Superior temporal gyrus (tissue), 1 donor: Measurements from ENCODE around the gene ARID1B.
"Not testable (repeated sequence)": the region's sequence is repeated elsewhere in the genome, so short reads cannot be mapped to it uniquely, and the experiment has no call there.

Experiments used
- DNase-seq: peaks from one replicate; pipeline ENCODE4 v3.0.0-alpha.2; 2016; ENCODE audit errors: extremely low spot score

ARID1B gene

GRCh38 chr6:156961282-156961892 lies 184.2 kb downstream of the ARID1B start:
- no peak for DNase-seq

DNA sequence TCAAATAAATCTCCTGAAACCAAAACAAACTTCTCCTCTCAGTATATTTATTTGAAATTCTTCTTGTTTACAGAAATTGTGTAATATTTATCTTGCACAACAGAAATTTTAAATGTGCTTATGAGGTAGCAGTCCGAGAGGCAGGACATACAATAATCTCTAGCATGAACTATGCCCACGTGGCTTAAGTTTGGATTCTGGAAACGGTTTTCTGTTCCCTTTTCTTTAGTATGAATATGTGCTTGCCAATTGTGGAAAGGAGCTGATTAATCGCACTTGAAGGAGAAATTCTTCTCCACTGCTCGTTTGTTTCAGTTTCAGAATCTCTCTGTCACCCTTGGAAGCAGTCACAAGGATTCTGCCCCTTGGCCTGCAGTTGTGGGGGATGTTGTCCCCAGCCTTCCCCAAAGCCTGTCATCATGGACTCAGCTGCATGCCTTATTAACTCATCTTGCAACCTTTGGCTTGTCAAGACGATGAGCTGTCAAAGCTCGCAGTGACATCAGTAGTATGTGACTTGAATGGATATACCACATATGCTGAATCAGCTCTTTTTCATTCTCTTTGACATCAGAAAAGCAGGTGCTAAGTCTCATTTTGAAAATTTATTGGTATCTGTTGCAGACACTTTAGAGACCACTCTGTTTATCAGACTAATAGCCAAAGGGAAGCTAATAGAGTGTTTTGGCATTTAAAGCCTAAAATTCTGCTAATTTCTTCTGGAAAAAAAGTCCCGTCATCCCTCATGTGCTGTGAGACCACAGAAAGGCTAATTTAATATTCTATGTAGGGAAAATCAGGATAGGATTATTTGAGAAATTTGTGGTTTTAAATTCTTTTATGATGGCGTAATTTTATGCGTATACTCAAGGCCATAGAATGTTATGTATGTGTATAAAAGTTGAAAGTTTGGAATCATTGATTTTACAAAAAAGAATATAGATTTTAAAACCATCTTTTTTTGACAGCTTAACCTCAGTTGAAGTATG lies 186.8 kb downstream of the ARID1B start:
- no peak for DNase-seq

GRCh38 chr6:156967852-156968251 lies 190.7 kb downstream of the ARID1B start:
- no peak for DNase-seq

- no peak for DNase-seq
These were observed 192.1 kb downstream of the ARID1B start for GRCh38 chr6:156969233-156969632.

GRCh38 chr6:156970595-156971112 lies 193.5 kb downstream of the ARID1B start:
- DNase-seq: no peak

- no peak for DNase-seq
These were observed 194.1 kb downstream of the ARID1B start for GRCh38 chr6:156971153-156971885.

DNA sequence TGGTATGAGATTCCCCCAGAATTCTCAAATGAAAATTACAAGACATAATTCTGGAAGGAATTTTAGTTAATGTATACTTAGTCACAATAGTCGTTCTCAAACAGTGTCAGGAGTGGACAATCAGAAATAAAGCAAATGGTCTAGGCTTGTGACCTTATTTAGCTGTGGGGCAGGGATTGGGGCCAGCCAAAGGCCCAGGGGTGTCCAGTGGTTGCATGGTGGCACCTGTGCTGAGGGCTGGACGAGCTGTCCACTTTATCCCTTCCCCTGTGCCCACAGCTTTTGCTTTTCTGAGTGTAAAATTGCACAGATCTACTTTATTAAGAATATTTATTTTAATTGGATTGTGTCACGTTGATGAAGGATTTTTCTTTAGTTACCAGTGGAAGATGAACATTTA lies 195.0 kb downstream of the ARID1B start:
- DNase-seq: no peak

DNA sequence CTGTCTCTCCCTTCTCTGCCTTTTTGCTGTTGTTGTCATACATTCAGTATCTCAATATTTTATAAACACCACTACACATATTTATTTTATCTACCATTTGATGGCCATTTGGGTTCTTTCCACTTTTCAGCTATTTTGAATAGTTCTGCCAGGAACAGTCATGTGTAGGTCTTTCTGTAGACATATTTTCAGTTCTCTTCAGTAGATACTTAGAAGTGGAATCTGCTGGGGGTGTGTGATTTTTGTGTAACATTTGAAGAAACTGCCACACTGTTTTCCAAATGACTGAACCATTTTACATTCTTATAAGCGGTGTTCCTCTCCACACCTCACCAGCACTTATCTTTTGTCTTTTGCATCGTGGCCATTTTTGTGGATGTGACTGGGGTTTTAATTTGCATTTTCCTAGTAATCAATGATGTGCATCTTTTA lies 197.7 kb downstream of the ARID1B start:
- DNase-seq: no peak

DNA sequence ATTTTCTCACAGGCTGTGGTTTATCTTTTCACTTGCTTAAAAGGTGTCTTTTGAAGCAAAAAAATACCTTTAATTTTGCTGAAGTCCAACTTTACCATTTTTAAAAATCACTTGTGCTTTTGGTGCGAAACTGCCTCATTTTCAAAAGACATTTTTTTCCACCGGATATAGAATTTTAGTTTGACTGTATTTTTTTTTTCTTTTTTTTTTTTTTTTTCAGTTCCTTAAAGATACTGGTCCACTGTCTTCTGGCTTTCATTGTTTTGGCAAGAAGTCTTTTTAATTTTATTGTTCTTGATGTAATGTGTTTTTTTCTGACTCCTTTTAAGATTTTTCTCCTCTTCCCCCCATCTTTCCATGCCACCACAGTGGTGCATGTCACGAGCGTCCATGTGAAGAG lies 198.2 kb downstream of the ARID1B start:
- no peak for DNase-seq

- DNase-seq: no peak
These were observed 199.3 kb downstream of the ARID1B start for GRCh38 chr6:156976216-156977127.

DNA sequence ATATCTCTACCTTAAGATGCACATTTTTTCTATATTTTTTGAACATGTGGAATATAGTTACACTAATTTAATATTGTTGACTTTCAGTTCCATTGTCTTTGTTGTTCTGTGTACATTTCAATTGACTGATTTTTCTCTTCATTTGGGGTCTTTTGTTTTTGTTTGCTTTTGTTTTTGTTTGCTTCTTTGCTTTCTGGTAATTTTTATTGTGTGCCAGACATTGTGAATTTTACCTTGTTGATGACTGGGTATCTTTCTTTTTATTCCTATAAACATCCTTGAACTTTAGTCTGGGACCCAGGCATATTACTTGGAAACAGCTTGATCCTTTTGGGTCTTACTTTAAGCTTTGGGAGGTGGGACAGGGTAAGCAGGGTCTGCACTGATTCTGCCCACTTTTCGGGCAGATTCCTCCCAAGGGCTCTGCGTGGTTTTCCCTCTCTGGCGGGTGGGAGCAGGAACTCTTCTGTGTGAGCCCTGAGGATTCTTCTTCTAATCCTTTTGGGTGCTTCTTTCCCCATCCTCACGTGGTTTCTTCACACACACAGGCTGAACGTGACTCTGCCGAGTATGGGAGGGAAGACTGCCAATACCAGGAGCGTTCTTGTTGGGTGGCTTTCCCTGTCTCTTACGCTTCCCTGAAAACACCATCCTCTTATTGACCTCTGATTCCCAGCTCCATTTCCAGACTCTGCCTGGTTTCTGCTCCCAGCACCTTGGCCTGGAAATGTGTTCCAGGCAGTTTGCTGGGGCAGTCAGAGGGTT lies 200.5 kb downstream of the ARID1B start:
- peak; percentile 19 for DNase-seq

DNA sequence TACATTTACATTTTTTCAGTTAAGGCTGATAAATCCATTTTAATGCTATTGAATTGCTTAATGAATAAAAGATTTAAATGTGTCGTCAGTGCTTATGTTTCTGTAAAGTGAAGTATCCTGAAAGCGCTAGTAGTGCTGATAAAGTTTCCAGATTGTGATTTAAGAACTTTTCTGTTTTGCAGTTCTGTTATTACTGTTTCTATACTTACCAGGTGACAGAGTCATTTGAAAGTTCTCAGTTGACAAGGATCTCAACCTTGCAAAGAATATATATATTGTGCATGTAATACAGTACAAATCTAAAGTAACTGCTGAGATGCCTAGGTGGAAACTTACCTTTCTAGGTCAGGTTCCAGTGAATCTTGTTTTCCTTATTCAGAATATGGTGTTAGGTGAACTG lies 201.8 kb downstream of the ARID1B start:
- peak; percentile 9 for DNase-seq

DNA sequence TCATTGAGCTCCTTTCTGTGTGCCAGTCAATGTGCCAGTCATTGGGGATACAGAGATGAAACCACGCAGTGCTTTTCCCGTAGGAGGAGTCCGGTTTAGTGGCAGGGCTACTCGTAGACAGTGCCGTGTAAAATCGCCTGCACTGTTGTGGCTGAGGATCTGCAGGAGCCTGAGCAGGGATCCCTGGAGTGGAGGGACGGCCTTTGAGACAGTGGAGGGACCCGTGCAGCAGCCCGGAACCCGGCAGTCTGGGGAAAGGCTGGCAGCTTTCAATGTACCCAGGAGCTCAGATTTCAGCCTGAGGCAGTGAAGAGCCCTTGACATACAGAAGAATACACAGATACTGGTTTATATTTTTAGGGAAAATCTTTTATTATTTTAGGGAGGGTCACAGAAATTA lies 203.3 kb downstream of the ARID1B start:
- no peak for DNase-seq

- DNase-seq: no peak
These were observed 203.8 kb downstream of the ARID1B start for GRCh38 chr6:156980948-156981347.

DNA sequence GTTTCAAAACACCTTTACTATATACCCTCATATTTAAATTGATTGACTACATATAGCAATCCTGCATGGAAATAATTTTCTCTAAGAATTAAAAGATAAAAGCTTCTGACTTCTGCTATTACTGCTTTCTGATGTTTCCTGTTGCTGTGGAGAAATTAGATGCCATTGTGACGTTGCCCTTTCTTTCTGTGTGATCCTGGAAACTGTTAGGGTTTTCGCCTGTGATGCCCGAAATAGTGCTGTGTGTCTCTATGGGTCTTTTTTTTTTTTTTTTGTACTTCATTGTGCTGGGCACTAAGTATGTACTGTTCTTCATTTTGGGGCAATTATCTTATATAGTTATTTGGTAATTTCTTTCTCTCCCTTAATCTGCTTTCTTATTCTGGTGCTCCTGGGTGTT lies 205.0 kb downstream of the ARID1B start:
- DNase-seq: no peak

GRCh38 chr6:156982864-156983263 lies 205.7 kb downstream of the ARID1B start:
- not testable (repeated sequence) for DNase-seq

DNA sequence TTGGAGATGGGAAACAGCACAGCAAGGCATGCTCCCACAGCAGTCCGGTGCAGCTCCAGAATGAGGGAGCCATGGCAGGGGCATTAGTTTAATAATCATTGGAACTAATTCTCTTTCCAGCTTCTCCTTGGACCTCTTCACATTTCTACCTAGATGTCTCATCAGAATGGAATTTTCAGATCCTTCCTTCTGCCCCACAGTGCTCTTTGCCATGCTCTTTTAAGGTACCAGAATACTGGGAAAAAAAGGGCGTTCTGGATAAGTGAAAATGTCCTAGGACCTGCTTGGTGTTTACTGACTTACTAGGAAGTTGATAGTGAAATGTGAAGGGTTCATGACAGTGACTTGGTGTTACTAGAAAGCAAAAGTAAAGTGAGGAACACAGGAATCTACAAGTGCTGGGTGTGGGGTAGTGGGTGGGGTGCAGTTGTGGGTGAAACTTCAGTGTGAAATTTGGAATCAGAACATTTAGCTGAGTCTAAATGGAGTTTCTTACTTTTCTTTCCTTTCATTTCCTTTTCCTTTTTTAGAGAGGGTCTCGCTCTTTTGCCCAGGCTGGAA lies 207.1 kb downstream of the ARID1B start:
- DNase-seq: no peak

DNA sequence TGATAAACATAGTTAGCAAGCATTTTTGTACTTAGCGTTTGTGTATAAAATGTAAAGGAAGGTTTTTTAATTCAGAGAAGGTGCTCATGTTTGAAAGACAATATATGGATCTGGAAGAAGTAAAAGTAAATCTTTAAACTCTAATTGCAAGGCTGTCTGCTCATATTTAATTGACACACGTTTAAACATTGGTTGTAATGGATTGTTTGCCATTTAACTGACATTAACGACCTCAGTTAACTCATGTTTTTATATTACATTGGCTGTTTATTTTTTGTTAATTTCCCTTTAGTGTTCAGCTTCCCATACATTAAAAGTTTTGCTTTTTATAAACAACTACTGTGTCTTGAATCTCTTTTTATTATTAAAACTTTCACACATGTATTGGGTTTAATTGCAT lies 208.1 kb downstream of the ARID1B start:
- no peak for DNase-seq

DNA sequence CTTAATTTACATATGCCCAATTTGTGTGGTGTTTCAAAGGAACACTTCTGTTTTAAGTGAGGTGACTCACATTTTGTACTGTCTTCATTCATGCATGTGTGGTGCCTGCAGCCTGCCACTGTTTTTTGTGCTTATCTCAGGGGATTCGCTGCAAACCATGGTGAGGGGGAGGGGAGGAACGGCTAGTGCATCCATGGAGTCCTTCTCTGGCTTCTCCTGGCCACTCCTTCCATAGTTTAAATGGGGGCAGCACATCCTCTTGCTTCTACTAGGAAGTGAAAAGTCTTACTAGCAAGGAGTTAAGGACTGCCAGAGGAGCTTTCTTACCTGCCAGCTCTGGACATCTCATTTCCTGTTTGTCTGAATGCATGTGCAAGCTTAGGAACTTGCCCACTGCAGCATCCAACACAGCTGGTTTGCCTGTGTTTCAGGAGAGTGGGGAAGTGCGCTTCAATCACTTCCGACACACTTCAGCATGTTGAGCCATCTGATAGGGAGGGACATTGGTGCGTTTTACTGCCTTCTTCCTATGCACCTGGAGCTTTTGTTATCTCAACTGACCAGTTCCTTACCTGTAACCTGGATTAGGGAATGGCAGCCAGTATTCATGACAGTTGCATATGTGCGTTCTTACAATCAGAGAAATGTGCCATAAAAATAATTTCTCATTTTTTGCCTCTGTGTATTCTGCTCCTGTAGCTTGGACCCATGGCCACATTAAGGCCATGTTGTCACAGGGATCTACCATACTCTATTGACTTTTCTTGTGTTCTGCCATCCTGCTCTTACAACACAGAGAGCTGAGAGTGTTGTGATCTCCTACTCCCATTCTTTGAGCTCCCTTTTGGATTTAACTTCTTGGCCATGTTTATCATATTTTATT lies 211.3 kb downstream of the ARID1B start:
- no peak for DNase-seq
